ENCODE results near the gene WDR88.

DNA sequence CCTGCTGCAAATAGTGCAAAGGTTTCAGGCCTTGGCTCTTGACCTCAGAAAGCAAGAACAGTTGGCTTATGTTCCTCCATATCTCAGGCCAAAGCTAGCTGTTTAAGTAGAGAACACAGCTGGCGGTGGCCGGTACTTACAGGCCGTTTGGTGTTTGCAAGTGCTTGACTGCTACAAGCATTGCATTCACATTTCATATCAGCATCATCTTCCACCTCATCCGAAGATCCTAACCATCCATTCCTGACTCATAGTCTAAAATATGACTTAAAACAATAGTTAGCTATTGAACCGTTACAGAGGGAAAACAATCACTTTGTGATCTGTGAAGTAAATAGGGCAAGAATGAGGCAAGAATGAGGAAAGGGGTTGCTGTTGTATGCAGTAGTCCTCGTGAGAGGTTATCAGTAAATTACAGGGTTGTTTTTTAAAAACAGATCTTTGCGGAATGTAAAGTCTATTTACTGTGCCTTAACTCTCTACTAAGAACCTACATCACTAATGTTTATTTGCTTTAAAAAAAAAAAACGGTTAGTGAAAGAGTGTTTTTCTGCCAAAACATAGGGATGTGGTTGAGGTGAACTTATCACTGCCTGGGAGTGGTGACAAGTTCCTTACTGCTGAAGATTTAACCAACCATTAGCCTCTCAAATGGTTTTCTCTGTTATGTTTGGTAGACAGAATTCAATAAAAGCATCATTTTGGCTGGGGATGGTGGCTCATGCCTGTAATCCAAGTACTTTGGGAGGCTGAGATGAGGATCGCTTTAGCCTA lies 21.6 kb upstream of the WDR88 start:
- TF ChIP-seq, protein P1, sequence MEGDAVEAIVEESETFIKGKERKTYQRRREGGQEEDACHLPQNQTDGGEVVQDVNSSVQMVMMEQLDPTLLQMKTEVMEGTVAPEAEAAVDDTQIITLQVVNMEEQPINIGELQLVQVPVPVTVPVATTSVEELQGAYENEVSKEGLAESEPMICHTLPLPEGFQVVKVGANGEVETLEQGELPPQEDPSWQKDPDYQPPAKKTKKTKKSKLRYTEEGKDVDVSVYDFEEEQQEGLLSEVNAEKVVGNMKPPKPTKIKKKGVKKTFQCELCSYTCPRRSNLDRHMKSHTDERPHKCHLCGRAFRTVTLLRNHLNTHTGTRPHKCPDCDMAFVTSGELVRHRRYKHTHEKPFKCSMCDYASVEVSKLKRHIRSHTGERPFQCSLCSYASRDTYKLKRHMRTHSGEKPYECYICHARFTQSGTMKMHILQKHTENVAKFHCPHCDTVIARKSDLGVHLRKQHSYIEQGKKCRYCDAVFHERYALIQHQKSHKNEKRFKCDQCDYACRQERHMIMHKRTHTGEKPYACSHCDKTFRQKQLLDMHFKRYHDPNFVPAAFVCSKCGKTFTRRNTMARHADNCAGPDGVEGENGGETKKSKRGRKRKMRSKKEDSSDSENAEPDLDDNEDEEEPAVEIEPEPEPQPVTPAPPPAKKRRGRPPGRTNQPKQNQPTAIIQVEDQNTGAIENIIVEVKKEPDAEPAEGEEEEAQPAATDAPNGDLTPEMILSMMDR (IDR thresholded peaks at IDR 0.05): no peak
- no peak for TF ChIP-seq POLR2A (IDR thresholded peaks at IDR 0.05)

Measured in Peyer's patch (tissue), 4 donors.